Measurements from ENCODE around the gene GJB5.

The GJB5 gene

GRCh38 chr1:34790985-34791384 is 36.1 kb downstream of the GJB5 start:
- H3K27ac ChIP-seq: no peak overlapping the region
- no peak for TF ChIP-seq CTCF (conservative IDR thresholded peaks at IDR 0.05)

GRCh38 chr1:34792424-34792823 is 37.6 kb downstream of the GJB5 start:
- no peak for TF ChIP-seq CTCF (conservative IDR thresholded peaks at IDR 0.05)
- H3K27ac ChIP-seq: no peak overlapping the region

GRCh38 chr1:34792868-34793727 is 38.3 kb downstream of the GJB5 start, which contains the start of gene GJA4:
TSS of gene GJA4 (plus strand) at chr1:34792999. CDS start at chr1:34794214, 1,215 bp downstream.
- H3K27ac ChIP-seq: no peak within 1 kb of the TSS
- no peak for TF ChIP-seq CTCF (conservative IDR thresholded peaks at IDR 0.05)

- no peak overlapping the region for H3K27ac ChIP-seq
- TF ChIP-seq CTCF (conservative IDR thresholded peaks at IDR 0.05): no peak
Observed at GRCh38 chr1:34794001-34794789, 39.3 kb downstream of the GJB5 start.

- TF ChIP-seq CTCF (conservative IDR thresholded peaks at IDR 0.05): no peak
Observed at GRCh38 chr1:34794790-34795180, 39.9 kb downstream of the GJB5 start.

GRCh38 chr1:34795916-34796315 is 41.1 kb downstream of the GJB5 start:
- TF ChIP-seq CTCF (conservative IDR thresholded peaks at IDR 0.05): no peak
- no peak overlapping the region for H3K27ac ChIP-seq

More at GRCh38 chr1:34794790-34795180, 39.9 kb downstream of the GJB5 start:
- no peak overlapping the region for H3K27ac ChIP-seq

GRCh38 chr1:34796990-34797389 is 42.1 kb downstream of the GJB5 start:
- H3K27ac ChIP-seq: no peak overlapping the region
- TF ChIP-seq CTCF (conservative IDR thresholded peaks at IDR 0.05): no peak

Measured in VCaP (cell line).